Fibroblast of villous mesenchyme (primary cell): ENCODE data around the gene GNS. TPM values are rescaled to one million over a fixed set of nuclear protein-coding genes. Genes with fewer than 3 reads are reported as not detected.

Experiments used
- DNase-seq: peaks from one replicate; pipeline ENCODE4 v3.0.0-alpha.2; 2010; ENCODE audit warnings: low read depth
- H3K4me3 ChIP-seq: 2 replicates; pipeline ENCODE4 v1.5.1; 2011; ENCODE audit warnings: low read depth, mild to moderate bottlenecking, low read length
- CTCF ChIP-seq: IDR thresholded peaks from 2 replicates; pipeline ENCODE4 v1.5.1; 2012; ENCODE audit warnings: low read depth, mild to moderate bottlenecking, low read length; ENCODE audit not compliant: insufficient read depth
- total RNA-seq: library from RNA; depleted of rRNA; stranded (reverse); fragments of >200 nt; gene quantifications from 2 replicates; pipeline ENCODE4 v1.2.3, GENCODE V29; 2012

The GNS gene
- total RNA-seq, 1 donor: 166 TPM

- no peak for TF ChIP-seq CTCF
- no peak overlapping the region for H3K4me3 ChIP-seq
- no peak for DNase-seq
Observed at GRCh38 chr12:64667793-64668192, 91.4 kb downstream of the GNS start.

GRCh38 chr12:64666054-64666914 lies 92.9 kb downstream of the GNS start:
- DNase-seq: peak; percentile 73
- no peak overlapping the region for H3K4me3 ChIP-seq
- no peak for TF ChIP-seq CTCF

- peak overlapping the region; percentile 14 for H3K4me3 ChIP-seq
Observed at GRCh38 chr12:64665514-64665913, 93.7 kb downstream of the GNS start.

More at GRCh38 chr12:64665514-64665913, 93.7 kb downstream of the GNS start:
- peak; percentile 60 for DNase-seq
- TF ChIP-seq CTCF: no peak

Other genes with a start within 250 kb of the GNS start
- 20.3 and 31.1 TPM in 2 replicates for gene RASSF3, start 148.9 kb downstream of the GNS start, total RNA-seq
- under 0.01 TPM in 2 replicates for gene TBC1D30, start 65.2 kb upstream of the GNS start, total RNA-seq